Stimulated activated CD4-positive, alpha-beta T cell treated with anti-CD3 and anti-CD28 coated beads, Interleukin-2, amount 100 ng/mL, for 48 hours (primary cell): ENCODE results near the gene CAMSAP1.
"Not testable (repeated sequence)": the region's sequence is repeated elsewhere in the genome, so short reads cannot be mapped to it uniquely, and the experiment has no call there.

Experiments
- DNase-seq, 2 donors: peaks; one replicate each; pipeline ENCODE4 v3.0.0-alpha.2; 2020

CAMSAP1 gene, protein sequence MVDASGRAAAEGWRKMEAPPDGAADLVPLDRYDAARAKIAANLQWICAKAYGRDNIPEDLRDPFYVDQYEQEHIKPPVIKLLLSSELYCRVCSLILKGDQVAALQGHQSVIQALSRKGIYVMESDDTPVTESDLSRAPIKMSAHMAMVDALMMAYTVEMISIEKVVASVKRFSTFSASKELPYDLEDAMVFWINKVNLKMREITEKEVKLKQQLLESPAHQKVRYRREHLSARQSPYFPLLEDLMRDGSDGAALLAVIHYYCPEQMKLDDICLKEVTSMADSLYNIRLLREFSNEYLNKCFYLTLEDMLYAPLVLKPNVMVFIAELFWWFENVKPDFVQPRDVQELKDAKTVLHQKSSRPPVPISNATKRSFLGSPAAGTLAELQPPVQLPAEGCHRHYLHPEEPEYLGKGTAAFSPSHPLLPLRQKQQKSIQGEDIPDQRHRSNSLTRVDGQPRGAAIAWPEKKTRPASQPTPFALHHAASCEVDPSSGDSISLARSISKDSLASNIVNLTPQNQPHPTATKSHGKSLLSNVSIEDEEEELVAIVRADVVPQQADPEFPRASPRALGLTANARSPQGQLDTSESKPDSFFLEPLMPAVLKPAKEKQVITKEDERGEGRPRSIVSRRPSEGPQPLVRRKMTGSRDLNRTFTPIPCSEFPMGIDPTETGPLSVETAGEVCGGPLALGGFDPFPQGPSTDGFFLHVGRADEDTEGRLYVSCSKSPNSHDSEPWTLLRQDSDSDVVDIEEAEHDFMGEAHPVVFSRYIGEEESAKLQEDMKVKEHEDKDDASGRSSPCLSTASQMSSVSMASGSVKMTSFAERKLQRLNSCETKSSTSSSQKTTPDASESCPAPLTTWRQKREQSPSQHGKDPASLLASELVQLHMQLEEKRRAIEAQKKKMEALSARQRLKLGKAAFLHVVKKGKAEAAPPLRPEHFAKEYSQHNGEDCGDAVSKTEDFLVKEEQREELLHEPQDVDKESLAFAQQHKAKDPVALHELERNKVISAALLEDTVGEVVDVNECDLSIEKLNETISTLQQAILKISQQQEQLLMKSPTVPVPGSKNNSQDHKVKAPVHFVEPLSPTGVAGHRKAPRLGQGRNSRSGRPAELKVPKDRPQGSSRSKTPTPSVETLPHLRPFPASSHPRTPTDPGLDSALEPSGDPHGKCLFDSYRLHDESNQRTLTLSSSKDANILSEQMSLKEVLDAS (N-terminal part only)

DNA sequence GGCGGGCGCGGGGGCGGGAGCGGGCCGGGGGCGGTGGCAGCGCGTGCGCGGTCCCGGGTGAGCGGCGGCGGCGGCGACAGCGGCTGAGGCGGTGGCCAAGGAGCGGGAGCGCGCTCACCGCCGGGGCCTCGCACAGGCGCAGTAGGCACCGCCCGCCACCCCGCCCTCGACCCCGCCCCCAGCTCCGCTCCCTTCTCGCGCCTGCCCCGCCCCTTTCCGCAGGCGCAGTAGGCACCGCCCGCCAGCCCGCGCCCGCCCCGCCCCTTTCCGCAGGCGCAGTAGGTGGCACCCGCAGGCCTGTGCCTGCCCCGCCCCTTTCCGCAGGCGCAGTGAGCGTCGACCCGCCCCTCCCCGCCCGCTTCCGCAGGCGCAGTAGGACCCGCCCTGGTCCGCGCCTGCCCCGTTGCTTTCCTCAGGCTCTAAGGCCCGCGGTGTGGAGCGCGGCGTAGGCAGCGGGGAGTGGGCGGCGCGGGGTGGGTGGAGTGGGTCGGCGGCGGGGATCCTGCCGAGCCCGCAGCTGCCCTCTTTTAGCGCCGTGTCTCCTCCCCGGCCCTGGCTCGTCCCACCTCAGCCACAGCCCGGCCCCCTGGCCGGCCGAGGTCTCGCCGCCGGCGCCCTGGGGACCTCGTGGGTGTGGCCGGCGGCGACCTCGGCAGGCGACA, at the start of gene CAMSAP1:
CAMSAP1 (minus strand) TSS at position 116 of the 662 bp plus-strand sequence. CDS start 387 bp downstream, outside the sequence.
- DNase-seq, result peak; percentile 92 to 96

DNA sequence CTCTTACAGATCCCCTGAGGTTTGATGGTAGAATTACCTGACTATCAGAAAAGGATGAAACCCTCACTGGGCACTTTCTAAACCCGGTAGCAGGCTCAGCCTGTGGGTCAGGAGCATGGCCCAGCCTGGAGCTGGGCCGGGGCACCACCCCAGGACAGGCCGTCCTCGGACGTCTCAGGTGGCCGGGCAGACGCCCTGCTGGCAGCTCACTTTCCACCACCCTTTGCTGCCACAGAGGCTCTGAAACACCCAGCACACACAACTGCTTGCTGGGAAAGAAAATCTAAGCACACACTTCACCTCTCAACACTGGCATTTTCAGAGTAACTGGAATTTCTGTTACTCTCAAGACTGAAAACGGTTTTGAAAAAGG, 49.4 kb upstream of the CAMSAP1 start:
- DNase-seq, result no peak

DNA sequence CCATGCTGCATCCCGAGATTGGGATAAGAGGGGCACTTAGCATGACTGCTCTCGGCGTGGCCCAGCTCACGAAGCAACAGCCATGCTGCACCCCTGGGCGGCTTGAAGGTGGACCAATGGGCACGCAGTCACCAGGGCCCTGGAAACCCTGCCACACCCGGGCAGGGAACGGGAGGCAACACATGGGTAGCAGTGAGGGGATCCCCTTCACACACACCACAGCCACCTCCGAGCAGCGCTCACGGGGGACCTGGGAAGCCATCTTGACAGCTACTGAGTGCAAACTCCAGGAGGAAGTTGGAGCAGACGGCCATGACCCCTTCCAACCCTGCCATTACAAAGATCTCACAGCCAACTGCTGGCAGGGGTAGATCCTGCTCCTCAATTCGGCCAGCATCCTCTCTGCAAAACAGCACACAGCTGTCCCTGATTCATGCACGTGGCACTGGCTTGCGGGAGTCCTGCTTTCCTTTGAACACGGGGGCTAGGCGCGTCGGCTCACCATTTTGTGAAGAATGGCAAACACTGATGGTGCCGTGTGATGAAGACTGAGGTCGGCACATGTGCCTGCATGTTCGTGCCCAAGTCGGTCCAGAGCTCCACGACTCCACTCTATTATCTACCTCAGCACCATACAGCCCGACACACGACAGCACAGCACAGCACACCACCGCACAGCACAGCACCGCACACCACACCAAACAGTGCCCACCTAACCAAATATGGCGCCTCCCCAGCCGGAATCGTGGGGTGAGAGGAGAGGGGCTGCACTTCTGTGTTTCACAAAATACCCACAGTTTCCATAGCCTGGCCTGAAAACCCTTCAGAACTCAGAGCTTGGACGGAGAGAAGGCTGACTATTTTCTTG, 48.8 kb upstream of the CAMSAP1 start:
- DNase-seq, result no peak

DNA sequence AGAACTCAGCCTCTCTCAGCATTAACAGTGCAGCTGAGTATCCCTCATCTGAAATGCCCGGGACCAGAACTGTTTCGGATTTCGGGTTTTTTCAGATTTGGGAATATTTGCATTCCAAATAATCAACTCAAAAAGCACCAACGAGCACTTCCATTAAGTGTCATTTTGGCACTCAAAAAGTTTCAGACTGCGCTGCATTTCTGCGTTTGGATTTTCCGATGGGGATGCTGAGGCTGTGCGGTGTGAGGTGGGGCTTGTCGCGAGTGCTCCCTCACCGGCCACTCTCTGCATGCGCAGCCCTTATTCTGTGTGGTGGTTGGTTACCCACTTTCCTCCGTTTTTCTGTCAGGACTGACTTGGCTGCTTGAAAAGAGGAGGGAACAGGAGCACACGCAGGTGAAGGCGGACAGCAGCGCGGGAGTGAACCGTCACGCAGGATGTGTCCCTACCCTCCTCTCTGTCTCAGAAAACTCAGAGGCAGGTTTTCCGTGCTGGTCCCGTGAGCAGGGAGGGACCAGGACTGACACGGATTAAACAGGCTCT, 45.4 kb upstream of the CAMSAP1 start:
- no peak for DNase-seq

DNA sequence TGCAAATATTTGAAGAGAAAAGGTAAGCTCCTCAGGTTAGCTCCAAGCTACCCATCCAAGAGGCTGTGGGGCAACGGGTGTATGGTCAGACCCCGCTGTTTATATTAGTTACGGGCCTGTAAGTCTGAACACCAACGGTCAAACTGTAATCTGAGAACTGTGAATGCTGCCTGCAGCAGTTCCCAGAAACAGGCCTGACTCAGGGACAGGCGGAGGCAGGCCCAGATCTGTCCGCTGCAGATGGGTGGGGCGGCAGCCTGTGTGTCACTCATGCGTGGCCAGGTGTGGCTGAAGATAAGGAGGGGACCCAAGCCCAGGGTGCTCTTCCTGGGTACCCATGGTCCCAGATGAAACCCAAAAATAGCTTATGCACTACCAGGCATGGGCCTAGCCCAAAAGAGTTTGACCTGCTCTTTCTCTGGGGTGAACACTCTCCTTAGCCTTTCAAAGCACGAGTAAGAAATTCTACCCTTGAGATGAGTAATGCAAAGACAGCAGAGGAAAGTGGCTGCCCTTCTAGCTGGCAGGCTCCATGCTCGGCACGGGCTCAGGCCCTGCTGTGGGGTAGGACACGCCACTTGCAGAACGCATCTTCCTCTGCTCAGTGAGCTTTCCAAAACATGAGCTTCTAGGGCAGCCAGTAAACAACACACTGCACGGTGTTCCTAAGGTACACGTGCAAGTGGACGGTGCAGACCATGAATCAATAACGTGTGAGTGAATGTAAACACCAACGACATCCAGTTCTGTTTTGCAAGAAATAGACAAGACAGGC, 44.7 kb upstream of the CAMSAP1 start:
- no peak for DNase-seq

DNA sequence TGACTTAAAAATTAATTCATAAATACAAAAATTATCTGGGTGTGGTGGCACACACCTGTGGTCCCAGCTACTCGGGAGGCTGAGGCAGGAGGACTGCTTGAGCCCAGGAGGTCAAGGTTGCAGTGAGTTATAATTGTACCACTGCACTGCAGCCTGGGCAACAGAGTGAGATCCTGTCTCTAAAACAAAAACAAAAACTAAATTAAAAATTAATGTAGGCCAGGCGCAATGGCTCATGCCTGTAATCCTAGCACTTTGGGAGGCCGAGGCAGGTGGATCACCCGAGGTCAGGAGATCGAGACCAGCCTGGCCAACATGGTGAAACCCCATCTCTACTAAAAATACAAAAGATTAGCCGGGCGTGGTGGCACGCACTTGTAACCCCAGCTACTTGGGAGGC, 44.0 kb upstream of the CAMSAP1 start:
- DNase-seq, result not testable (repeated sequence)

DNA sequence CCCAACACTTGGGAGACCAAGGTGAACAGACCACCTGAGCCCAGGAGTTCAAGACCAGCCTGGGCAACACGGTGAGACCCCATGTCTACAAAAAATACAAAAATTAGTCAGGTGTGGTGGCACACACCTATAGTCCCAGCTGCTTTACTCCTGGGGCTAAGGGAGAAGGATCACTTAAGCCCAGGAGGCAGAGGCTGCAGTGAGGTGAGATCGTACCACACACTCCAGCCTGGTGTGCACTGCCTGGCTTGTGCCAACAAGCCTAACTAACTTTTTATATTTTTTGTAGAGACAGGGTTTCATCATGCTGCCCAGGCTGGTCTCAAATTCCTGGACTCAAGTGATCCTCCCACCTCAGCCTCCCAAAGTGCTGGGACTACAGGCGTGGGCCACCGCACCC, 43.5 kb upstream of the CAMSAP1 start:
- not testable (repeated sequence) for DNase-seq

DNA sequence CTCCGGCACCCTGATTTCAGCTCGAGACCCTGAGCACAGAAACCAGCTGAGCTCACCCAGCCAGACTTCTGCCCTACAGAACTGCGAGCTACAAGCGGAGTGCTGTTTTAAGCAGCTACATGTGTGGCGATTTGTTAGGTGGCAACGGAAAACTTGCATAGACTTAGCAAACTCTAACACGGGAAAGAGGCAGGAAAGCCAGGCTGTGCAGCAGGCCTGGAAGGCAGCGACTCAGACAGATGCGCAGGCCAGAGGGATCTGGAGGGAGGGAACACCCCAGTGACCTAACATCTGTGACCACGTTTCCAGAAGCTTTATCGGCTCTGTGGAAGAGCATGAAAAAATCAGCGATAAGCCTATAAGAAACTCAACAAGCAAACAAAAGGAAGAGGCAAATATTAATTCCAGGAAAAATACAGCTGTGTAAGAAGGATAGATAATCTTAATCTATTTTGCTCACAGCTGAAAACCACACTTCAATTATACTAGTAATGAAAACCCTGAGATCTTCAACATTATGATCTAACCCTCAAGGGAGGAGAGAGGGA, 42.9 kb upstream of the CAMSAP1 start:
- DNase-seq, result no peak

DNA sequence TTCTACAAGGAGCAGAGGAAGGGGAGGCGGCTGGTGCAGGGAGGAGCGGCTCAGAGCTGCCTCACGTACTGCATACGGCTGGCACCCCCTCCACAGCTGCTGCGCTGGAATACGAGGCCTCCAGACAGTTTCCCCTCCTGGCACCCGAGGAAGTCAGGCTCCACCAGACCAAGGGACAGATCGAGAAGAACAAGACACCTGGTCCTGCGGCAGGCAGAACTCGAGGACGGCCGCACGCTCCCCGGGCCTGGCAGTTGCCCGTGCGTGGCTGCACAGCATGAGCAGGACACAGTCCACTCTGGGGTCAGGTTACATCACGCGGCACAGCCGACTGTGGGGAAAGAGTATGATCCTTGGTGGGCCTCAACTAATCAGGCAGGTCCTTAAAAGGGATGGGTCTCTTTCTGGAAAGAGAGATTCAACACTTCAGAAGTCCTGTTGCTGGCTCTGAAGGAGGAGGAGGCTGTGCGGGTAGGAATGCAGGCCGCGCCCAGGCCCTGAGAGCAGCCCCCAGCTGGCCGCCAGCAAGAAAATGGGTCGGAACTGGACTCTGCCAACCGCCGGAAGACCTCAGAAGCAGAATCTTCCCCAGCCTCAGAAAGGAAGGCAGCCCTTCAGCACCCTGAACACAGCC, 42.3 kb upstream of the CAMSAP1 start:
- DNase-seq, result no peak

DNA sequence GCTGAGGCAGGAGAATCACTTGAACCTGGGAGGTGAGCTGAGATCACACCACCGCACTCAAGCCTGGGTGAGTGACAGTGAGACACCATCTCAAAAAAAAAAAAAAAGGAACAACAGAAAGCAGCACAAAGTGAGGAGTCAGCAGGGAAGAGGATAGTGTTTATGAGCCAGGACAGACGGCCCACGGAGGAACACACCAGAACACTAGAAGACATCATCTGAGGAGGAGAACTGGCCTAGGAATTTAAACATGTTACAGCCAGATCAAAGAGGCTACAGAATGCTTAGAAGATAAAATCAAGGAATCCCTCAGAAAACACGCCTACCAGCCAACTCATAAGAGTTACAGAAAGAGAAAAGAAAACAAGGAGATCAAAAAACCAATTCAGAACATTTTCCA, 41.6 kb upstream of the CAMSAP1 start:
- no peak for DNase-seq

DNA sequence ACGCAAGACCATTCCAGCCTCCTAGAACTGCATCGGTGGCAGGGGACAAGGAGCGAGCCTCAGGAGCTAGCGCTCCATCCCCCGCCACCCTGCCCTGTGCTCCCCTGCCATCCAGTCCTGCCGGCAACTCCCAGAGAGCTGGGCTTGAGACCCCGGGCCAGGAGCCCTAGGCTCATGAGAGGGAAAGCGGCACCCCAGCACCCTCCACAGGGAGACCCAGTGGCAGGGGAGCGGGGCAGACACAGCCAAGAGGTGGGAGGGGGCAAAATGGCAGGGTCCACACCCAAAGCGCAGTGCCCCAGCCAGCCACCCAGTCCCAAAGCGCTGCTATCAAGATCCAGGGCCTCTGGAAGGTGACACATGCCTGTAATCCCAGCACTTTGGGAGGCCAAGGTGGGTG, 41.1 kb upstream of the CAMSAP1 start:
- DNase-seq, result no peak

DNA sequence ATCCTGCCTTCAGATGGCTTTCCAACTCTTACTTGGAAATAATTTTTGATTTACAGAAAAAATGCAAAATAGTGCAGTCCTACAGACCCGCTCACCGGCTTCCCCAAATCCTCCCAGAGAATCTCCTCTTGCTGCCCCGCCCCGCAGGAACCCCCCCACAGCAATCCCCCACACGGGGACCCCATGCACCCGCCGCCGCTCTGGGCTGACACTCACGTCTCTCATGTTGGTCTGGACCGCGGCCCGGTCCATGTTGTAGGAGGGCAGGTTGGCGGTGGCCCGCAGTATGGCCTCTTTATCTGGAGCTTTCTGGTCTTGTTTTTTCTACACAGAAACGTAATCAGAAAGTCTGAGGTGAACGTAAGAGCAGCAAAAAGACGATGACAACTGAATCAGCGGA, 40.2 kb upstream of the CAMSAP1 start:
- no peak for DNase-seq

DNA sequence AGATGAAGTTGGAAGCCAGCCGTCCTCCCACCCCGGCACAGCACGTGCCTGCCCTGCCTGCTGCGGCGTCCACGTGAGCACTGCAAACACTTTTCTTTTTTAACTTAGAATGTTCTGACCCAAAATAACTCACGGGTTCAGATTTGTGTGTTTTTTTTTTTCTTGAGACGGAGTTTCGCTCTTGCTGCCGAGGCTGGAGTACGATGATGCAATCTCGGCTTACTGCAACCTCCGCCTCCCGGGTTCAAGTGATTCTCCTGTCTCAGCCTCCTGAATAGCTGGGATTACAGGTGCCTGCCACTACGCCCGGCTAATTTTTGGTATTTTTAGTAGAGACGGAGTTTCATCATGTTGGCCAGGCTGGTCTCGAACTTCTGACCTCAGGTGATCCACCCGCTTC, 39.8 kb upstream of the CAMSAP1 start:
- DNase-seq, result not testable (repeated sequence)

DNA sequence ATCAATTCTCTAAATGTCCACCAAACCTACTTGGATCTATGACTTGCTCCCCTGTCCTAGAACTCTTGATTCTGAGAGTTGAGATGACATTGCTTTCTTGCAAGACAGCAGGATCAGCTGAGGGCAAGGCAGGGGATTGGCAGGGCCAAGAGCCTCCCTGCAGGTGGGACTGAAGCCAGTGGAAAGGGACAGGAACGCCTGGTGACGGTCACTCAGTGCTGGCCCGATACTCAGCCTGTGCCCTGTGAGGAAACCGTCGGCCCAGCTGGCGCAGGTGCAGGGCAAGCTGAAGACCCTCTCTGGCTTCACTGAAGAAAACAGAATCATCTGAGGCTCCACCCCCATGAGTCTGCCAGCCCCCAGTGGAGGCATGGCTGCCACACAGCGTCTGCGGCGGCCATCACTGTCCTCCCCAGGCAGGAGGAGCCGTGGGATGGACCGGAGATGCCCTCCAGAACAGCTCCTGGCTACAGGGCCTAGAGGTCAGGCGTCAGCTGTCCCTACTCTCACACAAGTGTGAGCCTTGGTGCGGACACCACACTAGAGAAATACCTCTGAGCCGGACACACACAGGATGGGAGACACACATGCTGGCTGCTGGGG, 39.1 kb upstream of the CAMSAP1 start:
- DNase-seq, result no peak

DNA sequence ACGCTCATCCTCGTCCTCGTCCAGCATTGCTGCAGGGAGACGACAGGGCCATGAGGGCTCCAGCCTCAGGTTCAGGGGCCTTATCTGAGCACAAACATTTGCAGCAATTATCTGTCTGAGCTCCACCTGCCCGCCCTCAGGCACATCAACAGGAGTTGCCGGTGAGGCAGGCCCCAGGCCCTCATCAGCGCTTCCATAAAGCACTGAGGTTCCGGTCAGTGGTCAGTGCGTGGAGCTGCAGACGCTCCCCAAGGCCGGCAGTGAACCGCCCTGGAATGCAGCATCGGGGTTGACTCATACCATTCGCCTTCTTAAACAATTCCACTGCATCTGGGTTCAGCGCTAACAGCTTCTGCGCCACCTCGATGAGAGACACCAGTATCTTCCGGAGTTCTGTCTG, 38.6 kb upstream of the CAMSAP1 start:
- no peak for DNase-seq

DNA sequence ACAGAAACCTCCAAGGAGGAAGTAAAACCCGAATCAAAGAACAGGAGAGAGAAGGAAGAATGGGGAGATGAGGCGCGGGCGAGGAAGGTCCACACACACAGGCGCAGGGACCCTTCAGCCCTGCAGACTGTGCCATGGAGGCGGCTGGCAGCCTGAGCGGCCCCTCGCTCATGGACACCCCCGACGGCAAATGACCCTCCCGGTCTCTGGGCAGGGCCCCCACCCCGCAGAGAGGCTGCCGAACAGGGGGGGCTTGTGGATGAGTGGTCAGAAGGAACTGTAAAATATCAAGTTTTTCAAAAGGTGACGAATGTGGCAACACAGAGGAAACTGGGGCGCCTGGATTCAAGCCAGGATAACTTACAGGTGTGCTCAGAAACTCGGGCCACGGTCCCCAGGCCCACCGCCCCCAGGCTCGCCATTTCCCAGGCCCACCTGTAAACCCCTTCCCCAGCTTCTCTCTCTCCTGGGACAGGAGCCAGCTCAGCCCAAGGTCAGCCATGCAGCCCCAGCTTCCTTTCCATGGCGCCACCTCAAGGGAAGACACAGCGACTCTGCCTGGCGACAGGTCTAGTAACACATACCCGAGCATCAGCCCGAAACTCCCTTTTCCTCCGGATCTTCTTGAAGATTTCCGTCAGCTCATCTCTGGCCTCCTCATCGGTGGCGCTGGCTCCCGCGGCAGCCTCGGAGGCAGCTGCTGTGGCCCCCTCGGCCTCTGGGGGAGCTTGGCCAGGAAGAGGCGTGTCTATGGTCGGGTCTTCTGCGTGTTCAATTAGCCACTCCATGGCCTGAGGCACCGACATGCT, 37.3 kb upstream of the CAMSAP1 start:
- DNase-seq, result no peak

DNA sequence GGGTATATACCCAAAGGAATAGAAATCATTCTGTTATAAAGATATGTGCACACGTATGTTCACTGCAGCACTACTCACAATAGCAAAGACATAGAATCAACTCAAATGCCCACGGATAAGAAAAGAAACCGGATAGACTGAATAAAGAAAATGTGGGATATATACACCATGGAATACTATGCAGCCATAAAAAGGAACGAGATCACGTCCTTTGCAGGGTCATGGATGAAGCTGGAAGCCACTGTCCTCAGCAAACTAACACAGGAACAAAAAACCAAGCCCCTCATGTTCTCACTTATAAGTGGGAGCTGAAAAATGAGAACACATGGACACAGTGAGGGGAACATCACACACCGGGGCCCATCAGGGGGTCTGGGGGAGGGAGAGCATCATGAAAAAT, 36.3 kb upstream of the CAMSAP1 start:
- DNase-seq, result not testable (repeated sequence)

DNA sequence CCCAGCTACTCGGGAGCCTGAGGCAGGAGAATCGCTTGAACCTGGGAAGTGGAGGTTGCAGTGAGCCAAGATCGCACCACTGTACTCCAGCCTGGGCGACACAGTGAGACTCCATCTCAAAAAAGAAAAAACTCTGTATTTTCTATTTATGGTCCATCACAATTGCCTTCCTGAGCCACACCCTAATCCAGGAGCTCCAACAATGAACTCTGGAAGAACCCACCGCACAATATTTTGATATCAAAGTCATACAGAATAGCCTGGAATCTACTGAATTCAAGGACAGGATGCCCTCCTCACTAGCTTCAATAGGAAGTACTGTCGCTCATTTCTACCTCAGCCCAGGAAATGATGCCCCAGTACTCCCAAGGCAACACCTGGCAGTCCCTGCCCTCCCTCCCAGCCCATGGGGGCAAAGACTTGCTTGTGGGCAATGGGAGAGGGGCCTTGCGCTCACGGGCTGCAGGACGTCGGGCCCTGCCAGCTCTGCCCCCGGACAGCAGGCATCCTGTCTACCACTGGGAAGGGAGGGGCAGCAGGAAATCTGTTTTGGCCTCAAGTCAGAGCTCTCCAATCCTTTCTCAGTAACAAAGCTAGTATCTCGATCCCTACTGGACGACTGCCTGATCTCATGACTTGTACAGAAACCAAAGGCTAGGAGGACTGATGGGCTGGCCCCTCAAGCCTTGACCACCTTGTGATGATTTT, 34.1 kb upstream of the CAMSAP1 start:
- DNase-seq, result no peak
